GM23338 (cell line): ENCODE measurements around the gene TYW5.

Experiments
- NANOG ChIP-seq: IDR thresholded peaks from 2 replicates; pipeline ENCODE4 v1.6.1; 2016; ENCODE audit warnings: antibody characterized with exemption, borderline replicate concordance
- POLR2AphosphoS5 ChIP-seq: IDR thresholded peaks from 2 replicates; pipeline ENCODE4 v1.6.1; 2016; ENCODE audit warnings: antibody characterized with exemption, low read depth
- ZNF331 ChIP-seq: fragments of 250-450 bp; sonication (Bioruptor Pico); IDR thresholded peaks from 2 replicates; pipeline ENCODE4 v1.5.0; 2020; ENCODE audit warnings: low read depth, mild to moderate bottlenecking, moderate library complexity
- TF ChIP-seq, protein P1 (sequence below), 2 experiments: fragments of 200-600 bp in 1 of 2; sonication (generic) in 1 of 2; conservative IDR thresholded peaks; 2 replicates each; pipeline versions ENCODE4 v1.5.1 to v1.6.1; 2016 to 2017; ENCODE audit warnings: antibody characterized with exemption in 2 of 2, low read depth in 2 of 2, mild to moderate bottlenecking in 2 of 2, moderate library complexity in 1 of 2

DNA sequence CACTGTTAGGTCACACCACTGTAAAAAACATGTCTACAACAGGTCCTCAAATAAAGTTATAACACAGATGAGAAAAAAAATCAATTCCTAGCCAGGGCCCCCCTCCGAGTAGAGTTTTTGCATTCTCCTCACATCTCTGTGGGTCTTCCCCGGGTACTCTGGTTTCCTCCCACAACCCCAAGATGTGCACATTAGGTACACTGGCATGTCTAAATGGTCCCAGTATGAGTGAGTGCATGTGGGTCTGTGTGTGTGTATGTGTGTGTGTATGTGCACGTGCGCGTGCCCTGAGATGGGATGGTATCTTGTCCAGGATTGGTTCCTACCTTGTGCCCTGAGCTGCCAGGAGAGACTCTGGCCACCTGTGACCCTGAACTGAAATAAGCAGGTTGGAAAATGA, 4.9 kb downstream of the TYW5 start:
- no peak for TF ChIP-seq POLR2AphosphoS5
- TF ChIP-seq, protein P1, sequence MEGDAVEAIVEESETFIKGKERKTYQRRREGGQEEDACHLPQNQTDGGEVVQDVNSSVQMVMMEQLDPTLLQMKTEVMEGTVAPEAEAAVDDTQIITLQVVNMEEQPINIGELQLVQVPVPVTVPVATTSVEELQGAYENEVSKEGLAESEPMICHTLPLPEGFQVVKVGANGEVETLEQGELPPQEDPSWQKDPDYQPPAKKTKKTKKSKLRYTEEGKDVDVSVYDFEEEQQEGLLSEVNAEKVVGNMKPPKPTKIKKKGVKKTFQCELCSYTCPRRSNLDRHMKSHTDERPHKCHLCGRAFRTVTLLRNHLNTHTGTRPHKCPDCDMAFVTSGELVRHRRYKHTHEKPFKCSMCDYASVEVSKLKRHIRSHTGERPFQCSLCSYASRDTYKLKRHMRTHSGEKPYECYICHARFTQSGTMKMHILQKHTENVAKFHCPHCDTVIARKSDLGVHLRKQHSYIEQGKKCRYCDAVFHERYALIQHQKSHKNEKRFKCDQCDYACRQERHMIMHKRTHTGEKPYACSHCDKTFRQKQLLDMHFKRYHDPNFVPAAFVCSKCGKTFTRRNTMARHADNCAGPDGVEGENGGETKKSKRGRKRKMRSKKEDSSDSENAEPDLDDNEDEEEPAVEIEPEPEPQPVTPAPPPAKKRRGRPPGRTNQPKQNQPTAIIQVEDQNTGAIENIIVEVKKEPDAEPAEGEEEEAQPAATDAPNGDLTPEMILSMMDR (conservative IDR thresholded peaks at IDR 0.05; ENCODE audit: low read depth in 2 of 2) = no peak
- no peak for TF ChIP-seq ZNF331 (CRISPR knock-in tag)
- no peak for TF ChIP-seq NANOG
